Measurements from ENCODE around the gene PSMD8.
"Not testable (repeated sequence)": the region's sequence is repeated elsewhere in the genome, so short reads cannot be mapped to it uniquely, and the experiment has no call there.

DNA sequence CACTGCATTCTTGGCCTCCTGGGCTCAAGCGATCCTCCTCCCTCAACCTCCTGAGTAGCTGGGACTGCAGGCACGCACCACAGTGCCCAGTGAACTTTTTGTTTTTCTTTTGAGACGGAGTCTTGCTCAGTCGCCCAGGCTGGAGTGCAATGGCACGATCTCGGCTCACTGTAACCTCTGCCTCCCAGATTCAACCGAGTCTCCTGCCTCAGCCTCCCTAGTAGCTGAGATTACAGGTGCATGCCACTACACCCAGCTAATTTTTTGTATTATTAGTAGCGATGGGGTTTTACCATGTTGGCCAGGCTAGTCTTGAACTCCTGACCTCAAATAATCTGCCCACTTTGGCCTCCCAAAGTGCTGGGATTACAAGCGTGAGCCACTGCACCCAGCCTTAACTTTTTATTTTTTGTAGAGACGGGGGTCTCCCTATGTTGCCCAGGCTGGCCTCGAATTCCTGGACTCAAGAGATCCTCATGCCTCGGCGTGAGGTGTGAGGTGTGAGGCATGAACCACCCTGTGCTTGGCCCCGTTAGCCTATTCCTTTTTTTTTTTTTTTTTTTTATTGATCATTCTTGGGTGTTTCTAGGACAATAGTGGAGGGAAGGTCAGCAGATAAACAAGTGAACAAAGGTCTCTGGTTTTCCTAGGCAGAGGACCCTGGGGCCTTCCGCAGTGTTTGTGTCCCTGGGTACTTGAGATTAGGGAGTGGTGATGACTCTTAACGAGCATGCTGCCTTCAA, 11.3 kb upstream of the PSMD8 start:
- not testable (repeated sequence) for TF ChIP-seq POLR2A, POLR2AphosphoS5 (IDR thresholded peaks at IDR 0.05; ENCODE audit: low read depth, low read length)

All from GM12892 (cell line).